ENCODE measurements around the gene MARCKS. TPM values are rescaled to one million over a fixed set of nuclear protein-coding genes. Genes with fewer than 3 reads are reported as not detected.

MARCKS gene
- total and polyA plus RNA-seq, 2 of the 13 experiments (the other 11 are each of a cell fraction or from before 2014, with no cell fraction given): 30.5 to 39.5 TPM

- TF ChIP-seq ZNF407 (CRISPR knock-in tag; IDR thresholded peaks at IDR 0.05; ENCODE audit: not compliant biosample characterization) (peak; percentile 80), ZNF263 (CRISPR knock-in tag; IDR thresholded peaks at IDR 0.05) (no peak), ZNF879 (CRISPR knock-in tag; IDR thresholded peaks at IDR 0.05) (peak; percentile 83), ZNF382 (CRISPR knock-in tag; IDR thresholded peaks at IDR 0.05; ENCODE audit: borderline replicate concordance) (no peak), FOXJ3 (CRISPR knock-in tag; IDR thresholded peaks at IDR 0.05; ENCODE audit: borderline replicate concordance) (peak; percentile 19; the same call in 1 of the 2 replicates), PATZ1 (CRISPR knock-in tag; IDR thresholded peaks at IDR 0.05) (peak; percentile 25; the same call in 1 of the 2 replicates), JARID2 (CRISPR knock-in tag; IDR thresholded peaks at IDR 0.05; ENCODE audit: insufficient replicate concordance) (no peak), ZBTB49 (CRISPR knock-in tag; IDR thresholded peaks at IDR 0.05; ENCODE audit: borderline replicate concordance) (no peak), RBM22 (optimal IDR thresholded peaks at IDR 0.05; ENCODE audit: low read length) (peak; percentile 53), ZFP1 (CRISPR knock-in tag; IDR thresholded peaks at IDR 0.05) (no peak), MTA3 (CRISPR knock-in tag; IDR thresholded peaks at IDR 0.05) (no peak), ARNTL (CRISPR knock-in tag; IDR thresholded peaks at IDR 0.05) (no peak), ZNF34 (CRISPR knock-in tag; IDR thresholded peaks at IDR 0.05; ENCODE audit: borderline replicate concordance) (no peak)
Observed at GRCh38 chr6:113858480-113859348, 1.6 kb downstream of the MARCKS start (continued).
